Pancreas (tissue), 10 donors: ENCODE data around the gene SCARF2. TPM values are rescaled to one million over a fixed set of nuclear protein-coding genes. Genes with fewer than 3 reads are reported as not detected.
A peak's percentile ranks its signal among the peaks of the same experiment; 100 is the strongest.
"Not testable (repeated sequence)": the region's sequence is repeated elsewhere in the genome, so short reads cannot be mapped to it uniquely, and the experiment has no call there.

Experiments
- ATAC-seq, 4 donors: fragments of 200-7000 bp; cut with Tn5 transposase; one replicate each; pipeline versions ENCODE4 v1.8.0 to v1.9.1; 2020; ENCODE audit warnings: mild to moderate bottlenecking in 4 of 4, moderate library complexity in 4 of 4
- DNase-seq, 6 donors: peaks; one replicate each; pipeline ENCODE4 v3.0.0-alpha.2; 2020
- FAIRE-seq: peaks from 2 replicates; lab custom pipeline; 2012; peaks lifted over from hg19 to GRCh38; lab: Jason Lieb, UNC
- H3K27ac ChIP-seq, 4 donors: fragments of 200-600 bp; sonication (generic); 1 replicate in 3 of 4; 2 replicates in 1 of 4; pipeline versions ENCODE4 v1.5.0 to v1.8.0; 2020
- H3K27me3 ChIP-seq, 4 donors: fragments of 200-600 bp; one replicate each; pipeline ENCODE4 v1.8.0; 2021
- H3K36me3 ChIP-seq, 3 donors: fragments of 200-600 bp; sonication (generic) in 1 of 3; one replicate each; pipeline versions ENCODE4 v1.5.0 to v1.8.0; 2020 to 2021
- H3K4me1 ChIP-seq, 3 donors: fragments of 200-600 bp; one replicate each; pipeline ENCODE4 v1.8.0; 2021
- H3K4me3 ChIP-seq, 4 donors: fragments of 200-600 bp; sonication (generic) in 2 of 4; one replicate each; pipeline versions ENCODE4 v1.5.0 to v1.8.0; 2020 to 2021
- H3K9me3 ChIP-seq, 4 donors: fragments of 200-600 bp; one replicate each; pipeline ENCODE4 v1.8.0; 2021
- WGBS, 2 donors: extraction: QIAGEN DNeasy Blood & Tissue Kit; methylation state at CpG; one replicate each; pipeline ENCODE4 v1.1.7; 2013; 5-methylcytosine and 5-hydroxymethylcytosine counted together
- intact Hi-C, 3 donors: fragments of 100-400 bp; cut with DNase I; formaldehyde crosslinking; loops; one replicate each; pipeline versions ENCODE4 v1.11.1 to v1.14.2; 2022
- polyA plus RNA-seq, 2 donors: library from polyadenylated mRNA; stranded (reverse); fragments of 200-250 nt; gene quantifications; one replicate each; pipeline ENCODE4 v1.2.3, GENCODE V29; 2013
- total RNA-seq, 6 donors: library from RNA; stranded (reverse); fragmentation: NEBNext Ultra II Directional in 4 of 6; extraction: Animal tissue kit (Norgen Biotek cat#: 25700) in 4 of 6; gene quantifications; one replicate each; pipeline versions ENCODE4 v1.2.1 to v1.2.4, GENCODE V29; 2021 to 2023
- TF ChIP-seq, protein P1 (sequence below), 4 donors: fragments of 200-600 bp; sonication (generic) in 3 of 4; IDR thresholded peaks; one replicate each; pipeline versions ENCODE4 v1.5.0 to v1.8.0; 2021; ENCODE audit warnings: antibody characterized with exemption in 4 of 4
- donor health status: healthy with polysubstance abuse.
- donor health status: DM: no; HTN: no; CAD: no; lungs with moderate emphysema.
- donor health status: DM: no; HTN: no; CAD: no.
- donor health status: control.
- donor health status: control.
- donor health status: Bipolar disorder and iron deficiency.
- donor health status: DM: yes; HTN: yes; CAD: no.
- donor health status: DM: no; HTN: no; CAD: no.
- donor health status: DM: no; HTN: no; CAD: no.
- donor health status: DM: yes; HTN: yes; CAD: no.

Gene SCARF2
- total and polyA plus RNA-seq, 8 donors, result 1.1 to 5.2 (median 1.5) TPM

GRCh38 chr22:20479612-20480196 is 42.1 kb upstream of the SCARF2 start:
- WGBS, 2 donors, result 95 to 100% methylated on average over 1 of the region's 1 CpG
- no peak for FAIRE-seq
- no peaks in the 10 kb centered on the region for H3K4me1 ChIP-seq
- ATAC-seq, result no peak
- no peak overlapping the region for H3K4me3 ChIP-seq
- intact Hi-C loops, result no loop called here
- H3K27me3 ChIP-seq, result no peaks in the 10 kb centered on the region
- TF ChIP-seq, protein P1, sequence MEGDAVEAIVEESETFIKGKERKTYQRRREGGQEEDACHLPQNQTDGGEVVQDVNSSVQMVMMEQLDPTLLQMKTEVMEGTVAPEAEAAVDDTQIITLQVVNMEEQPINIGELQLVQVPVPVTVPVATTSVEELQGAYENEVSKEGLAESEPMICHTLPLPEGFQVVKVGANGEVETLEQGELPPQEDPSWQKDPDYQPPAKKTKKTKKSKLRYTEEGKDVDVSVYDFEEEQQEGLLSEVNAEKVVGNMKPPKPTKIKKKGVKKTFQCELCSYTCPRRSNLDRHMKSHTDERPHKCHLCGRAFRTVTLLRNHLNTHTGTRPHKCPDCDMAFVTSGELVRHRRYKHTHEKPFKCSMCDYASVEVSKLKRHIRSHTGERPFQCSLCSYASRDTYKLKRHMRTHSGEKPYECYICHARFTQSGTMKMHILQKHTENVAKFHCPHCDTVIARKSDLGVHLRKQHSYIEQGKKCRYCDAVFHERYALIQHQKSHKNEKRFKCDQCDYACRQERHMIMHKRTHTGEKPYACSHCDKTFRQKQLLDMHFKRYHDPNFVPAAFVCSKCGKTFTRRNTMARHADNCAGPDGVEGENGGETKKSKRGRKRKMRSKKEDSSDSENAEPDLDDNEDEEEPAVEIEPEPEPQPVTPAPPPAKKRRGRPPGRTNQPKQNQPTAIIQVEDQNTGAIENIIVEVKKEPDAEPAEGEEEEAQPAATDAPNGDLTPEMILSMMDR (IDR thresholded peaks at IDR 0.05), result no peak
- DNase-seq, result no peak
- no peak overlapping the region for H3K27ac ChIP-seq
- no peaks in the 10 kb centered on the region for H3K9me3 ChIP-seq
- no peaks in the 10 kb centered on the region for H3K36me3 ChIP-seq

GRCh38 chr22:20478059-20478458 is 40.4 kb upstream of the SCARF2 start:
- H3K27me3 ChIP-seq, H3K4me3 ChIP-seq, FAIRE-seq, DNase-seq, ATAC-seq, H3K9me3 ChIP-seq, H3K36me3 ChIP-seq, H3K4me1 ChIP-seq, intact Hi-C loops, H3K27ac ChIP-seq: not testable (repeated sequence)
- 95 to 98% methylated on average over 6 of the region's 6 CpGs for WGBS, 2 donors

DNA sequence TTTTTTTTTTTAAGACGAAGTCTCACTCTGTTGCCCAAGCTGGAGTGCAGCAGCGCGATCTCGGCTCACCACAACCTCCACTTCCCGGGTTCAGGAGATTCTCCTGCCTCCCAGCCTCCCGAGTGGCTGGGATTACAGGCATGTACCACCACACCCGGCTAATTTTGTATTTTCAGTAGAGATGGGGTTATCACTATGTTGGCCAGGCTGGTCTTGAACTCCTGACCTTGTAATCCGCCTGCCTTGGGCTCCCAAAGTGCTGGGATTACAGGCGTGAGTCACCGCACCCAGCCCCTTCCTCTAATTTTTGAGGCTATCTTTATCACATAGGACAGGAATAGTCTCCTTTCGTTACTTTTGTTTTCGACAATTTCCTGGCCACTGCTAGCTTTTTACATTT is 37.9 kb upstream of the SCARF2 start:
- H3K27me3 ChIP-seq, H3K4me3 ChIP-seq, ATAC-seq, intact Hi-C loops, DNase-seq, H3K27ac ChIP-seq, FAIRE-seq, H3K4me1 ChIP-seq, H3K9me3 ChIP-seq, H3K36me3 ChIP-seq: not testable (repeated sequence)
- WGBS, 2 donors, result 95 to 96% methylated on average over 12 of the region's 12 CpGs

DNA sequence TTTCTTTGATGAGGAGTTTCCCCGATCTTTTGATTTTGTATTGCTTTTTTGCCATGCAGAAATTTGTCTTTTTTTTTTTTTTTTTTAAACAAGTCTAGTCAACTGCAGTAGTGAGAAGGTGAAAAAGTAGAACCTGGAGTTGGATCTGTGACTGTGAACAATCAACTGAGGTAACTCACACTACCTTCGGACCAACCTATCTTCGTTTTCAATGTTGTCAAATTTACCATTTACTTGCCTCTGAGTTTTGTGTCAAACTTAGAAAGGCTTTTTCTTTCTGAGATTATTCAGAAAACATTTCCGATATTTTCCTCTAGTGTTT is 37.5 kb upstream of the SCARF2 start:
- FAIRE-seq, result no peak
- H3K27ac ChIP-seq, result no peak overlapping the region
- H3K4me3 ChIP-seq, result no peak overlapping the region
- TF ChIP-seq, protein P1 (IDR thresholded peaks at IDR 0.05), result no peak
- H3K36me3 ChIP-seq, result no peaks in the 10 kb centered on the region
- intact Hi-C loops, result no loop called here
- no peaks in the 10 kb centered on the region for H3K4me1 ChIP-seq
- no peak for DNase-seq
- no peaks in the 10 kb centered on the region for H3K9me3 ChIP-seq
- WGBS, 2 donors, result 95 to 96% methylated on average over 4 of the region's 4 CpGs
- no peaks in the 10 kb centered on the region for H3K27me3 ChIP-seq
- no peak for ATAC-seq

DNA sequence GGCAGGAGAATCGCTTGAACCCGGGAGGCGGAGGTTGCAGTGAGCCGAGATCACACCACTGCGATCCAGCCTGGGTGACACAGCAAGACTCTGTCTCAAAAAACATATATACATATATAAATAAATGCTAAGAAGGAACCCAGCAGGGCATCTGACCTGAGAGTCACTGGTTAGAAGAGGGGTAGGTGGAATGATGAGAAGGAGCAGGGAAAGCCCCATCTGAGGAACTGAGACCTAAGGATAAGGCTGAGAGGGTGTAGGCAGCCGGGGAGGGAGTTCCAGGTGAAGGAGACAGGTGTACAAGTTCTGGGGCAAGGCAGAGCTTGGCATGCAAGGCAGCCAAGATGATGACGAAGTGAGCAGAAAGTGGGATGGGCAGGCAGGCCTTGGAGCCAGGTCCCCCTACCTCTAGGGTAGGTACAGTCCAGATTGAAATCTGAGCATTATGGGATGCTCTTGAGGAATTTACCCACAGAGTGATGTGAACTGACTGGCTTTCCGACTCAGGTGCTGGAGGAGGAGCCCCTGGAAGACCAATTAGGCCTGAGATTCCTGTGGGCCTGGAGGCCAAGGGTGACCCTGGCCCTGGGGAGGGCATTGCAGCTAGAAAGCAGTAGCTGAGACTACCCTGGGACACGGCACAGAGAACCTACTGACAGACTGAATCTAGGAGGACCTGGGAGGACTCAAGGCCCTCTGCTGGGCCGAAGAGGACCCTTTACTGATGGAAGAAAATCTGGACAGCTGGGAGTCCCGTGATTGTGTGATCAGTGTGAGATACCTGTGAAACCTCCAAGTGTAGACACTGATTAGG is 35.2 kb upstream of the SCARF2 start:
- ATAC-seq (no peak), DNase-seq (peak in 1 of 6 donors; percentile 3), FAIRE-seq (no peak)
- Histone ChIP-seq H3K27me3 (no peaks in the 10 kb centered on the region), H3K9me3 (no peaks in the 10 kb centered on the region), H3K36me3 (no peaks in the 10 kb centered on the region), H3K27ac (no peak overlapping the region), H3K4me3 (no peak overlapping the region), H3K4me1 (no peaks in the 10 kb centered on the region)
- WGBS, 2 donors, result 84 to 85% methylated on average over 11 of the region's 11 CpGs
- intact Hi-C loops, result no loop called here
- TF ChIP-seq, protein P1 (IDR thresholded peaks at IDR 0.05), result no peak
